Muscle of leg (tissue), 11 donors: ENCODE measurements around the gene GOLGA7B. TPM values are rescaled to one million over a fixed set of nuclear protein-coding genes. Genes with fewer than 3 reads are reported as not detected.

ENCODE experiments used
- DNase-seq: peaks from one replicate; pipeline ENCODE4 v3.0.0; 2013
- H3K27ac ChIP-seq: one replicate; pipeline ENCODE4 v1.5.1; 2013; ENCODE audit warnings: mild to moderate bottlenecking, low read length, control low read depth
- H3K27me3 ChIP-seq: one replicate; pipeline ENCODE4 v1.6.1; 2013; ENCODE audit warnings: low read length; ENCODE audit not compliant: control insufficient read depth, insufficient read depth
- H3K36me3 ChIP-seq: one replicate; pipeline ENCODE4 v1.6.1; 2013; ENCODE audit warnings: low read length; ENCODE audit not compliant: control insufficient read depth, insufficient read depth
- H3K4me1 ChIP-seq: one replicate; pipeline ENCODE4 v1.6.1; 2013; ENCODE audit warnings: low read length; ENCODE audit not compliant: control insufficient read depth, insufficient read depth
- H3K4me3 ChIP-seq: one replicate; pipeline ENCODE4 v1.5.1; 2013; ENCODE audit warnings: low read length, control low read depth
- H3K9me3 ChIP-seq: replicated peaks from 2 replicates; pipeline ENCODE4 v1.6.1; 2013; ENCODE audit warnings: low read depth, low read length; ENCODE audit not compliant: control insufficient read depth
- WGBS: methylation state at CpG from one replicate; pipeline ENCODE4 v1.1.5; 2013; ENCODE audit warnings: missing lambda C conversion rate; ENCODE audit not compliant: insufficient coverage; 5-methylcytosine and 5-hydroxymethylcytosine counted together
- polyA plus RNA-seq, 8 donors: library from polyadenylated mRNA; unstranded; fragments of 120-200 nt; gene quantifications; one replicate each; pipeline versions ENCODE4 v1.2.1 to v1.2.3, GENCODE V29; 2013; ENCODE audit warnings: inconsistent platforms in 1 of 8, low replicate concordance in 1 of 8; ENCODE audit not compliant: insufficient read length in 8 of 8, insufficient read depth in 1 of 8
- total RNA-seq: library from RNA; stranded (reverse); fragments of 120-200 nt; gene quantifications from one replicate; pipeline ENCODE4 v1.2.4, GENCODE V29; 2013

GOLGA7B gene
- total and polyA plus RNA-seq, 9 donors, result 0.03 to 0.12 (median 0.07) TPM

DNA sequence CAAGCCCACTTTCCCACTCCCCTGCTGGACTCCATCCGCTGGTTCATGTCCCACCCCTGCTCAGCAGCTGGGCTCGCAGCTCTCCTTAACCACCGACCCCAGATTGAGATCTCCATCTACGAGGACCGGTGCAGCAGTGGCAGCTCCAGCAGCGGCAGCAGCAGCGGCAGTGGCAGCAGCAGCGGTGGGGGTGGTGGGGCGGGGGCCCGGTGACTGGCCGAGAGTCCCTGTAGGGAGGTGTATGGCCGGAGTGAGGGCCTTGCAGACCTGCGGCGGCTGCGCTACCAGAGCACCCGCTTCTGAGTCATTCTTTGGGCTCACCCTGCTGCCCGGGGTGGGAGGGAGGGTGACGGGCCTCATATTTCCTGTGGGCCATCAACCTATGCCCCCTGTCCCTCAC is 15.8 kb downstream of the GOLGA7B start:
- 52% methylated on average over 9 of the region's 18 CpGs for WGBS
- no peak for DNase-seq
- peaks cover 6% of the 10 kb centered on the region for H3K4me1 ChIP-seq
- peaks cover 19% of the 10 kb centered on the region for H3K27me3 ChIP-seq
- H3K27ac ChIP-seq, result no peak overlapping the region
- no peaks in the 10 kb centered on the region for H3K36me3 ChIP-seq
- no peaks in the 10 kb centered on the region for H3K9me3 ChIP-seq
- no peak overlapping the region for H3K4me3 ChIP-seq

DNA sequence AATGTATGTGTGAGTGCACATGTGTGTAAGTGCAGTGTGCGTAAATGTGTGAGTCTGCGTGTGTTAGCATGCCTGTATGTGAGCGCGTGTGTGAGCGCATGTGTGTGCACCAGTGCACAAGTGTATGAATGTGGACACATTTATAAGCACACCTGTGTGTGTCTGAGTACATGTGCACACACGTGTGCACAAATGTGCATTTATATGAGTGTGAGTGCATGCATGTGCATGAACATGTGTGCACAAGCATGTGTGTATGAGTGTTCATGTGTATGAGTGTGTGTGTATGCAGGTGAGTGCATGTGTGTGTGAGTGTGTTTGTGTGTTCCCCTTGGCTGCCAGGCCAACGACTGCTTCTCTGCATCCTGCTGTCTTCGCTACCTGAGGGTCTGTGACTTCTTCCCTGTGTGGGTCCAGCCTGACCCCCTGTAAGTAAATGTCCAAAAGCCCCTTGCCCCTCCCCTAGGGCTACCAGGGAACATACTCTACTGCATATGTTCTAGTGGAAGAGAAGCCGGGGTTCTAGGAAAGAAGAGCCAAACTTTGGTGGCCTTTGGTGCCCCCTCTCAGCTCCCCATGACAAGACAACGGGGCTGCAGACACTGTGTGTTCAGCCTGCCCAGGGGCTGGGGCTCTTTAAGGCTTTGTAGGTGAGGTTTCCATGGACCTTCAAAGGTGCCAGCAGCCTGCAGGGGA is 17.0 kb downstream of the GOLGA7B start:
- no peak overlapping the region for H3K4me3 ChIP-seq
- H3K4me1 ChIP-seq, result peaks cover 6% of the 10 kb centered on the region
- no peaks in the 10 kb centered on the region for H3K36me3 ChIP-seq
- WGBS, result 87% methylated on average over 8 of the region's 10 CpGs
- no peak overlapping the region for H3K27ac ChIP-seq
- peaks cover 23% of the 10 kb centered on the region for H3K27me3 ChIP-seq
- no peak for DNase-seq
- H3K9me3 ChIP-seq, result no peaks in the 10 kb centered on the region

DNA sequence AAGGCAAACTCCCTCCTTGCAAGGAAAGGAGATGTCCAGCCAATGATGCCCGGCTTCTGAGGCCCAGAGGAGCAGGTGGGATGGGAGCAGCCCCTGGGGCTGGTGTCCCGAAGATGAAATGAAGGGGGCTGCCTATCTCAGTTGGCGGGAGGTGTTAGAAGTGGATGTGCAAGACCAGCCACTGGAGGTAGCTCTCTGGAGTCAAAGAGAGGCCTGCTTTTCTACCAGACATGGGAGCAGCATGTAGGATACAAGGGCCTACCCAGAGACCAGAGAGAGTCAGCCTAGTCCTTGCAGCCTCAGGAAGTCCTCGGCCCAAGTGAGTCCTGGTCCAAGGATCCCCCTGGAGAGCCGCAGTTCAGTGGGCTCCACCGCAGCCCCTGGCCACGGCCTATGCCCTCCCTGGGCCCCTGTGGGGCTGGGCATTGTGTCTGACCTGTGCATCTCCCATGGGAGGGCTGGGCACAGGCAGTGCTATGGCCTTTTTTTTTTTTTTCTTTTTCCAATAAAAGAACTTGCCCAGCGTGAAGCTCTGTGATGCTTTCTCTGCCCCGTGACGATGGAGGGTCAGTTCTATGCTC is 17.7 kb downstream of the GOLGA7B start:
- Histone ChIP-seq H3K9me3 (no peaks in the 10 kb centered on the region), H3K27me3 (peaks cover 22% of the 10 kb centered on the region), H3K4me3 (no peak overlapping the region), H3K36me3 (no peaks in the 10 kb centered on the region), H3K4me1 (peaks cover 6% of the 10 kb centered on the region), H3K27ac (no peak overlapping the region)
- DNase-seq, result no peak
- WGBS, result 83% methylated on average over 7 of the region's 10 CpGs

GRCh38 chr10:97868134-97868685 is 18.6 kb downstream of the GOLGA7B start:
- Histone ChIP-seq H3K9me3 (no peaks in the 10 kb centered on the region), H3K27ac (no peak overlapping the region), H3K4me1 (peaks cover 6% of the 10 kb centered on the region), H3K4me3 (no peak overlapping the region), H3K36me3 (no peaks in the 10 kb centered on the region), H3K27me3 (peaks cover 19% of the 10 kb centered on the region)
- DNase-seq, result no peak
- WGBS, result 63% methylated on average over 3 of the region's 4 CpGs

DNA sequence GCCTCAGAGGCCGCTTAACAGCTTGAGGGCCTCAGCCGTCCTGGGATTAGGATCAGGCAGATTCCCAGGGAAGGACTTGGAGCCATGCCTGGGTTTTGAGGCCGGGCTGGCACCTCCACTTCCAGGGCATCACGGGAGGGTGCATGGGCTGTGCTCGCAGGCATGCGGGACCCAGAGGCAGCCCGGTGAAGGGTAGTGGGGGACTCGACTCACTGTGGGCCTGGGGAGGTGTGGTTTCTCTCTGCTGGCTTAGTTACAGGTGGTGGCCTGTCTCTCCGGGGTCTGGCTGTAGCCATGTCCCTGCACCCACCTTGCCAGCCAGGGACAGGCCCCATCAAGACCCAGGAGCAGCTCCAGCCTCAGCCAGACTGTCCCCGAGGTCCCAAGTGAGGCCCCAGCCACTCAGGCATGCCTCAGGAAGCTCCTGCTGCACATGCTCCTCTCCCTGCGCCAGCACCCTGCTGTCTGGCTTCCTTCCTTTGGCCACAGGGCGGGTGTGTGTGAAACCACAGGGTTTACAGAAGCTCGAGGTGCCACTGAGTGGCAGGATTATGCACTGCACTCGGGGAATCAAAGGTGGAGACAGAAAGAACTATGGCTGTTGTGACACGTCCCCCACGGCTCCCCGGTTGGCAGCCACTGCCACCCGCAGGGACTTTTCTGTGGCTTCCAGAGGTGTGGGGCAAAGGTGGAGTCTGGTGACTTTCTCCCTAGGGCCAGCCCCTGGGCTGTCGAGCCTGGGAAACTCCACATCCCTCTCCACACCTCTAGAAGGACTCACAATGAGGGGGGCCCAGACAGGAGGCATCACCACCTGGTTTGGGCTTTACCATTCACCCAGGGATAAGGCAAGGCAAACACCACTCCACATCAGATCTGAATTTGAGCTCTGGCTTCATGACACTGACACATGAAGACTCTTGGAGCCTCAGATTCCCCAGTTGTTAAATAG is 19.7 kb downstream of the GOLGA7B start:
- DNase-seq, result peak; percentile 76
- 22% methylated on average over 14 of the region's 19 CpGs for WGBS
- Histone ChIP-seq H3K9me3 (no peaks in the 10 kb centered on the region), H3K4me1 (peaks cover 6% of the 10 kb centered on the region), H3K27ac (no peak overlapping the region), H3K36me3 (no peaks in the 10 kb centered on the region), H3K4me3 (no peak overlapping the region), H3K27me3 (peaks cover 24% of the 10 kb centered on the region)

DNA sequence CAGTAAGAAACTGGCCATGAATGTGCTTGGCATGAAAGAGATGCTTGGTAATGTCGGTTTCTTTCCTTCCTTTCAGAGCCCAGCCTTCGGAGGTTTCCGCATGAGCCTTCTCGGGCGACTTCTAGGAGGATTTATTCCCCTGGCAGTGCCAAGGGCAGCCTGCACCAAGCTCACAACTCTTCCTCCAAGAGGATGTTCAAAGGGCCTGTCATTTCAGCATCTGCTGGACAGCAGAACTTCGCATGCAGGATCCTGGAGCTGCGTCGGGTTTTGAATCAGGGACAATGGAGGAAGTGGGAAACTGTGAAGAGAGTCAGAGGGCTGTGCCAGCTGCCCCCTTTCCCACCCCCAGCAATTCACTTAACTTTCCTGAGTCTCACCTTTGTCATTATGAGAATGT is 21.3 kb downstream of the GOLGA7B start:
- Histone ChIP-seq H3K4me1 (peaks cover 6% of the 10 kb centered on the region), H3K9me3 (no peaks in the 10 kb centered on the region), H3K27me3 (peaks cover 24% of the 10 kb centered on the region), H3K4me3 (no peak overlapping the region), H3K36me3 (no peaks in the 10 kb centered on the region), H3K27ac (no peak overlapping the region)
- 89% methylated on average over 4 of the region's 8 CpGs for WGBS
- DNase-seq, result no peak

DNA sequence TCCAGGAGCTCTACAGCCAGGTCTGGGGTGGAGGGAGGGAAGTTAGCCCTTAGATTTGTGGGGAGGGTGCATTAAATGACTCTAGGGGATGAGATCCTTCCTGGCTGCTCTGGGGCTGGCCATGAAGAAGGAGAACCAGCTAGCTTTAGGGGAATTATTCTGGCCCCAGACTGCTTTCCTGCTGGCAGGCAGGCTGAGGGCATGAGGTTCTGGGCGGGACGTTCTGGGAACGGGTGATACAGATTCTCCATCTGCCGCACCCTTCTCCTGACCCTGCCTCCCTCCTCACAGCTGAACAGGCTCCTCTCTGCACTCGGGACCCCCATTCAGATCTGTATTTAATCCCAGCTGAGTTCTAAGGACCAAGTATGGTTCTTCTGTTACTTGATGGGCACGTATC is 23.9 kb downstream of the GOLGA7B start:
- WGBS, result 65% methylated on average over 5 of the region's 6 CpGs
- H3K9me3 ChIP-seq, result no peaks in the 10 kb centered on the region
- H3K27ac ChIP-seq, result no peak overlapping the region
- no peak for DNase-seq
- no peak overlapping the region for H3K4me3 ChIP-seq
- H3K27me3 ChIP-seq, result peaks cover 24% of the 10 kb centered on the region
- no peaks in the 10 kb centered on the region for H3K36me3 ChIP-seq
- peaks cover 6% of the 10 kb centered on the region for H3K4me1 ChIP-seq

- DNase-seq, result no peak
- no peaks in the 10 kb centered on the region for H3K36me3 ChIP-seq
- WGBS, result 37% methylated on average over 2 of the region's 6 CpGs
- peaks cover under 1% of the 10 kb centered on the region for H3K4me1 ChIP-seq
- H3K4me3 ChIP-seq, result no peak overlapping the region
- H3K27ac ChIP-seq, result no peak overlapping the region
- no peaks in the 10 kb centered on the region for H3K9me3 ChIP-seq
- H3K27me3 ChIP-seq, result peaks cover 22% of the 10 kb centered on the region
Measured at GRCh38 chr10:97874332-97874731, 24.7 kb downstream of the GOLGA7B start.

- 65% methylated on average over 5 of the region's 7 CpGs for WGBS
- no peak overlapping the region for H3K27ac ChIP-seq
- no peaks in the 10 kb centered on the region for H3K4me1 ChIP-seq
- H3K9me3 ChIP-seq, result no peaks in the 10 kb centered on the region
- H3K27me3 ChIP-seq, result peaks cover 18% of the 10 kb centered on the region
- no peak for DNase-seq
- H3K4me3 ChIP-seq, result no peak overlapping the region
- H3K36me3 ChIP-seq, result no peaks in the 10 kb centered on the region
Measured at GRCh38 chr10:97875391-97875790, 25.7 kb downstream of the GOLGA7B start.

DNA sequence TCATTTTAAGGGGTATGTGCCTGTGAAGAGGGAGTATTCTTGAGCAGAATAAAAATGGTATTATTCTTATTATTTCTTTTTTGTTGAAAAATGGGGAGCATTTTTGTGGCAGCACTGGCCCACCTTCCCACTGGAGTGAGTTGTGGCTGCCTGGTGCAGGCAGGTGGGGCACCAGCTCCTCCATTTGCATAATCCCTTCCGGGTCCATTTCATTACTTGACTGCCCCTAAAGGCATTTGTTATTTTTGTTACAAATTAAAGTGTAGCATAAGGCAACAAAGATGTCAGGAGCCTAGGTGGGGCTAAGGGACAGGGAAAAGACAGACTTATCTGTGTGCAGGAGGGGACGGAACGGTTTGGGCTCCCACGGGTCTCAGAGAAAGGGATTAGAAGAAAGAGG is 26.8 kb downstream of the GOLGA7B start:
- no peak for DNase-seq
- no peaks in the 10 kb centered on the region for H3K36me3 ChIP-seq
- H3K4me1 ChIP-seq, result no peaks in the 10 kb centered on the region
- H3K27ac ChIP-seq, result no peak overlapping the region
- no peaks in the 10 kb centered on the region for H3K9me3 ChIP-seq
- H3K4me3 ChIP-seq, result no peak overlapping the region
- 44% methylated on average over 3 of the region's 4 CpGs for WGBS
- H3K27me3 ChIP-seq, result peaks cover 11% of the 10 kb centered on the region
